Measurements from ENCODE around the gene MS4A2. TPM values are rescaled to one million over a fixed set of nuclear protein-coding genes. Genes with fewer than 3 reads are reported as not detected.
"Not testable (repeated sequence)": the region's sequence is repeated elsewhere in the genome, so short reads cannot be mapped to it uniquely, and the experiment has no call there.

Gene MS4A2
- total RNA-seq, 1 donor from 2014 or later = not detected

DNA sequence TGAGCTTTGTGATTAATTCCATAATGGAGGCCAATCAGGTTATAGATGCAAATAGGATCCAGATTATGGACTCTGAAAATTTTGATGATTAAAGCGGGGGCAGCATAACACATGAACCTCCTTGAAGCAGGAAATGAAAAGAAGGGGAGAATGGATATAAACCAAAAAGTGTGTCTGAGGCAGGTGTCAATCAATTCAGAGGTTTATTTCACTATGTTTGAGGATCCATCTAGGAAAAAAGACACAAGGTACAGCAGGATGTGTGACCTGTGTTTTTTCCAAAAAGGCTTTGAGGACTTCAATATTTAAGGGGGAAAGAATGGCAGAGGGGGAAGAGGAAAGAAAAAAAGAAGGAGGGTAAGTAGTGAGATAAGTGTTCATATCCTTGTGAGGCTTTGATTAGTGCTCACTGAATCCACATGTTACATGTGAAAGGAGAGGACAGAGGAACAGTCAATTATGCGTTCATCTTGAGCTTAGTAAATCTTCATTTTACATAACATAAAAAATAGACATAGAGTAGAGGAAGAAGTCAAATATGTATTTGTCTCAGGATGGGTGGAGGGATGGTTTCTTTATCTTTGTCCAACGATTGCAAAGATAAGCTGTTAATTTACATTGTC, 34.1 kb downstream of the MS4A2 start:
- Mint-ChIP-seq H3K27ac (ENCODE audit: unreplicated experiment) (no peak overlapping the region), H3K36me3 (ENCODE audit: low read depth) (no peaks in the 10 kb centered on the region), H3K9me3 (ENCODE audit: low read depth) (no peaks in the 10 kb centered on the region), H3K4me3 (ENCODE audit: unreplicated experiment) (no peak overlapping the region), H3K4me1 (ENCODE audit: low read depth) (no peaks in the 10 kb centered on the region), H3K27me3 (ENCODE audit: low read depth) (peaks cover 2% of the 10 kb centered on the region)
- TF ChIP-seq, protein P1, sequence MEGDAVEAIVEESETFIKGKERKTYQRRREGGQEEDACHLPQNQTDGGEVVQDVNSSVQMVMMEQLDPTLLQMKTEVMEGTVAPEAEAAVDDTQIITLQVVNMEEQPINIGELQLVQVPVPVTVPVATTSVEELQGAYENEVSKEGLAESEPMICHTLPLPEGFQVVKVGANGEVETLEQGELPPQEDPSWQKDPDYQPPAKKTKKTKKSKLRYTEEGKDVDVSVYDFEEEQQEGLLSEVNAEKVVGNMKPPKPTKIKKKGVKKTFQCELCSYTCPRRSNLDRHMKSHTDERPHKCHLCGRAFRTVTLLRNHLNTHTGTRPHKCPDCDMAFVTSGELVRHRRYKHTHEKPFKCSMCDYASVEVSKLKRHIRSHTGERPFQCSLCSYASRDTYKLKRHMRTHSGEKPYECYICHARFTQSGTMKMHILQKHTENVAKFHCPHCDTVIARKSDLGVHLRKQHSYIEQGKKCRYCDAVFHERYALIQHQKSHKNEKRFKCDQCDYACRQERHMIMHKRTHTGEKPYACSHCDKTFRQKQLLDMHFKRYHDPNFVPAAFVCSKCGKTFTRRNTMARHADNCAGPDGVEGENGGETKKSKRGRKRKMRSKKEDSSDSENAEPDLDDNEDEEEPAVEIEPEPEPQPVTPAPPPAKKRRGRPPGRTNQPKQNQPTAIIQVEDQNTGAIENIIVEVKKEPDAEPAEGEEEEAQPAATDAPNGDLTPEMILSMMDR (IDR thresholded peaks at IDR 0.05) = no peak
- DNase-seq (ENCODE audit: low spot score) = no peak

DNA sequence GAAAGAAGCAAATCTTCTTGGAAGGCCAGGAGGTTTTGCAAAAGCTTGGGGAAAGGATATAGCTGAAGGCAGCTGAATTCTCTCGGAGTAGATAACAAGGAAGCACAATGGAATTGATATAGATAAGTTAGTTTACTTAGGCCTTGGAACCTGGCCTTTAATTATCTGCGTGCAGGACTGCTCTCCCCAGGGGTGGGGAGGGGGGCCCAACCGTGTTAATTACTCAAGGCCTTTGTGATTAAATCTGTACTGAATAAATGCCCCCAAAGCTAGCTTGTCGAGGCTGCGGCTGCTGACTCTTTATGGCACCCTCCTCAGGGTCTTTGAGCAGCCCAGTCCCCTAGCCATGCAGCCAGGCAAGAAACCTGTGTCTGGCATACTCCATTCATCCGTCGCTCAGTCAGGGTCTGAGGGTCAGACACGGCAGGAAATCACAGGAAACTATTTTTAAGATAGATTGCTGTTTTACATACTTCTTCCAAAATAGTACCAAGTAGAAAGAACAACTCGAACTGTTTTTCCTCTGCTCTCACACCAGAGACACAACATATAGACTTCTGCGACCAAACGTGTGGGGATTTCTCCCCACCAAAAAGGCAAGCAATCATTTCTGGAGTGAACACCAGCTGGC, 36.5 kb downstream of the MS4A2 start:
- H3K4me3 Mint-ChIP-seq (ENCODE audit: unreplicated experiment) = no peak overlapping the region
- DNase-seq (ENCODE audit: low spot score) = no peak
- H3K9me3 Mint-ChIP-seq (ENCODE audit: low read depth) = no peaks in the 10 kb centered on the region
- no peak overlapping the region for H3K27ac Mint-ChIP-seq (ENCODE audit: unreplicated experiment)
- TF ChIP-seq, protein P1 (IDR thresholded peaks at IDR 0.05) = no peak
- H3K36me3 Mint-ChIP-seq (ENCODE audit: low read depth) = no peaks in the 10 kb centered on the region
- H3K27me3 Mint-ChIP-seq (ENCODE audit: low read depth) = peaks cover 2% of the 10 kb centered on the region
- H3K4me1 Mint-ChIP-seq (ENCODE audit: low read depth) = no peaks in the 10 kb centered on the region

DNA sequence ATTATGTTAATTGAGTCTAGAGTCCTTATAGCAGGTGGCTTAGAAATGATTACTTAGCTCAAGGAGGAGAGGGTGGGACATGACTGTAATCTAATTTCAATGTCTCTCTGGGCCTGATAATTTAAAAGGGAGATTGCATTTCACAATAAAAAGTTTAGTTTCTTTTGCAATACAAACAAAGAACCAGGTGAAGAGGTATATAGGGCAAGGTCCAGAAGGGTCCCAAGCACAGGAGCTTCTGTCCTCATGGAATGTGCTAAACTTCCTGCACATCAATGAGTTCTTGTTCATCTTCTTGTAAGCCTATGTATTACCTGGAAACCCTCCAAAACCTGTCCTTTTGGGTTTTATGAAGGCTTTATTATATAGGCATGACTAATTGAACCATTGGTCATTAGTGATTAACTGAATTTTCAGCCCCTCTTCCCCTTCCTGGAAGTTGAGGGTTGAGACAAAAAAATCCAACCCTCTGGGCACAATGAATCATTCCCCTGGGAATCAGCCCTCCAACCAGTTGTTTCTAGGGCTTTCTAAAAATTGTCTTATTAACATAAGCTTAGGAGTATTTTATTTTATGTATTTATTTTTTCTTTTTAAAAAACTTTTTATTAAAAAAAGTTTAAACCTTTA, 37.6 kb downstream of the MS4A2 start:
- Mint-ChIP-seq H3K9me3 (ENCODE audit: low read depth) (no peaks in the 10 kb centered on the region), H3K4me3 (ENCODE audit: unreplicated experiment) (no peak overlapping the region), H3K4me1 (ENCODE audit: low read depth) (no peaks in the 10 kb centered on the region), H3K36me3 (ENCODE audit: low read depth) (no peaks in the 10 kb centered on the region), H3K27ac (ENCODE audit: unreplicated experiment) (no peak overlapping the region), H3K27me3 (ENCODE audit: low read depth) (no peaks in the 10 kb centered on the region)
- TF ChIP-seq, protein P1 (IDR thresholded peaks at IDR 0.05) = no peak
- DNase-seq (ENCODE audit: low spot score) = no peak

DNA sequence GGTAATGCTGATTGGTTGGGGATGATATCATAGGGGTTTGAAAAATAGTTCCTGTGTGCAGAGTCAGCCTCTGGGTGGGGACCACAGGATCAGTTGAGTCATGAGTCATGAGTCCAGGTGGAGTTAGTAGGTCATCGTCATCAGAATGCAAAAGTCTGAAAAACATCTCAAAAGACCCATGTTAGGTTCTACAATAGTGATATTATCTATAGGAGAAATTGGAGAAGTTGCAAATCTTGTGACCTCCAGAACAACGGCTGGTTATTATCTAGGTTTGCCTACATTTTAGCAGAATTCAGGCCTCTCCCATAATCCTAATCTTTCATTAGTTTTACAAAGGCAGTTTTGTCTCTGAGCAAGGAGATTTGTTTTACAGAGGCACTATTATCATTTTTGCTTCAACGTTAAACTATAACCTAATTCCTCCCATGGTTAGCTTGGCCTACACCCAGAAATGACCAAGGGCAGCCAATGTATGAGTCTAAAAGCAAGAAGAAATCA, 38.9 kb downstream of the MS4A2 start:
- Mint-ChIP-seq H3K36me3 (ENCODE audit: low read depth) (no peaks in the 10 kb centered on the region), H3K4me1 (ENCODE audit: low read depth) (no peaks in the 10 kb centered on the region), H3K9me3 (ENCODE audit: low read depth) (no peaks in the 10 kb centered on the region), H3K27ac (ENCODE audit: unreplicated experiment) (no peak overlapping the region), H3K27me3 (ENCODE audit: low read depth) (no peaks in the 10 kb centered on the region), H3K4me3 (ENCODE audit: unreplicated experiment) (no peak overlapping the region)
- no peak for DNase-seq (ENCODE audit: low spot score)
- TF ChIP-seq, protein P1 (IDR thresholded peaks at IDR 0.05) = no peak

DNA sequence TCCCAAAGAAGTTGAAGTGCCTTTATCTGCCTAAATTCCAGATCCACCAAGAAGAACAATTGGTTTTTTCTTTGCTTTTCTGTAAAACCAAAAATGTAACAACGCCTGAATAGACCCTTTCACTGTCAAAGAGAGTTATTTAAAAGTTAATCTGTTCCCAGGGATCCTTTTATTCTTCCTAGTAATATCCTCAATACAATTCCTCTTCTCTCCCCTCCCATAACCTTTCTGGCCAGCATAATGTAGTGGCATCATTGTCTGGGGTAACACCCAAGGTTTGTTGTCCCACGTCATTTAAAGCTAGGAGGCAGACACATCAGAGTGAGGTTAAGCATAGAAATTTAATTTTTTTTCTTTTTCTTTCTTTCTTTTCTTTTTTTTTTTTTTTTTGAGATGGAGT, 39.9 kb downstream of the MS4A2 start:
- TF ChIP-seq, protein P1 (IDR thresholded peaks at IDR 0.05) = no peak
- no peak overlapping the region for H3K4me3 Mint-ChIP-seq (ENCODE audit: unreplicated experiment)
- H3K4me1 Mint-ChIP-seq (ENCODE audit: low read depth) = no peaks in the 10 kb centered on the region
- H3K36me3 Mint-ChIP-seq (ENCODE audit: low read depth) = no peaks in the 10 kb centered on the region
- H3K9me3 Mint-ChIP-seq (ENCODE audit: low read depth) = no peaks in the 10 kb centered on the region
- DNase-seq (ENCODE audit: low spot score) = no peak
- no peaks in the 10 kb centered on the region for H3K27me3 Mint-ChIP-seq (ENCODE audit: low read depth)
- no peak overlapping the region for H3K27ac Mint-ChIP-seq (ENCODE audit: unreplicated experiment)

DNA sequence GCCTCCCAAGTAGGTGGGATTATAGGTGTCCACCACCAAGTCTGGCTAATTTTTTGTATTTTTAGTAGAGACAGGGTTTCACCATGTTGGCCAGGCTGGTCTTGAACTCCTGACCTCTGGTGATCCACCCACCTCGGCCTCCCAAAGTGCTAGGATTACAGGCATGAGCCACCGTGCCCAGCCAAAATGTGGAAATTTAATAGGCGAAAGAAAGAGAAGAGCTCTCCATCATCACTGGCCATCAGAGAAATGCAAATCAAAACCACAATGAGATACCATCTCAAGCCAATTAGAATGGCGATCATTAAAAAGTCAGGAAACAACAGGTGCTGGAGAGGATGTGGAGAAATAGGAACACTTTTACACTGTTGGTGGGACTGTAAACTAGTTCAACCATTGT, 40.4 kb downstream of the MS4A2 start:
- H3K27me3 Mint-ChIP-seq (ENCODE audit: low read depth); H3K27ac Mint-ChIP-seq (ENCODE audit: unreplicated experiment); H3K4me1 Mint-ChIP-seq (ENCODE audit: low read depth); H3K4me3 Mint-ChIP-seq (ENCODE audit: unreplicated experiment); DNase-seq (ENCODE audit: low spot score); H3K9me3 Mint-ChIP-seq (ENCODE audit: low read depth); H3K36me3 Mint-ChIP-seq (ENCODE audit: low read depth): not testable (repeated sequence)

Measured in chondrocyte (in vitro differentiated cells).